Mesendoderm (in vitro differentiated cells): ENCODE measurements around the gene MLLT3.

Experiments used
- DNase-seq: peaks from one replicate; pipeline ENCODE4 v3.0.0; 2013
- H2AK5ac ChIP-seq: 2 replicates; pipeline ENCODE4 v1.6.1; 2013; ENCODE audit warnings: low read length, inconsistent platforms
- H2BK120ac ChIP-seq: 2 replicates; pipeline ENCODE4 v1.6.1; 2013; ENCODE audit warnings: low read depth, mild to moderate bottlenecking, low read length, moderate library complexity, mixed read lengths
- H2BK15ac ChIP-seq: replicated peaks from 2 replicates; pipeline ENCODE4 v1.6.1; 2013; ENCODE audit warnings: low read depth, mild to moderate bottlenecking, moderate library complexity
- H2BK5ac ChIP-seq: 2 replicates; pipeline ENCODE4 v1.6.1; 2013; ENCODE audit warnings: low read length, inconsistent platforms
- H3K18ac ChIP-seq: 2 replicates; pipeline ENCODE4 v1.6.1; 2013; ENCODE audit warnings: mild to moderate bottlenecking, low read length, mixed read lengths
- H3K23ac ChIP-seq: one replicate; pipeline ENCODE4 v1.6.1; 2013; ENCODE audit warnings: low read length
- H3K27ac ChIP-seq: 2 replicates; pipeline ENCODE4 v1.5.1; 2013; ENCODE audit warnings: low read depth, mild to moderate bottlenecking, inconsistent platforms, low read length, moderate library complexity
- H3K27me3 ChIP-seq: 2 replicates; pipeline ENCODE4 v1.6.1; 2013; ENCODE audit warnings: low read length, control low read depth, mild to moderate bottlenecking, inconsistent platforms; ENCODE audit not compliant: insufficient read depth, poor library complexity
- H3K36me3 ChIP-seq: 2 replicates; pipeline ENCODE4 v1.6.1; 2013; ENCODE audit warnings: low read length, inconsistent platforms; ENCODE audit not compliant: control insufficient read depth, insufficient read depth
- H3K4ac ChIP-seq: one replicate; pipeline ENCODE4 v1.6.1; 2013; ENCODE audit warnings: low read depth, mild to moderate bottlenecking, low read length, moderate library complexity
- H3K4me1 ChIP-seq: 2 replicates; pipeline ENCODE4 v1.6.1; 2013; ENCODE audit warnings: low read depth, low read length, inconsistent platforms; ENCODE audit not compliant: control insufficient read depth
- H3K4me2 ChIP-seq: 2 replicates; pipeline ENCODE4 v1.6.1; 2013; ENCODE audit warnings: low read length
- H3K4me3 ChIP-seq: 2 replicates; pipeline ENCODE4 v1.5.1; 2013; ENCODE audit warnings: mild to moderate bottlenecking, low read length
- H3K56ac ChIP-seq: one replicate; pipeline ENCODE4 v1.6.1; 2013; ENCODE audit warnings: low read length
- H3K79me1 ChIP-seq: 2 replicates; pipeline ENCODE4 v1.6.1; 2013; ENCODE audit warnings: low read length, inconsistent platforms
- H3K79me2 ChIP-seq: 2 replicates; pipeline ENCODE4 v1.6.1; 2013; ENCODE audit warnings: mild to moderate bottlenecking, low read length; ENCODE audit not compliant: control insufficient read depth, insufficient read depth
- H3K9ac ChIP-seq: 2 replicates; pipeline ENCODE4 v1.6.1; 2013; ENCODE audit warnings: low read length, inconsistent platforms
- H4K5ac ChIP-seq: one replicate; pipeline ENCODE4 v1.6.1; 2013; ENCODE audit warnings: low read length
- H4K8ac ChIP-seq: one replicate; pipeline ENCODE4 v1.6.1; 2013; ENCODE audit warnings: low read depth, mild to moderate bottlenecking, control low read depth, low read length, moderate library complexity
- WGBS: extraction: QIAGEN DNeasy Blood & Tissue Kit; methylation state at CpG from one replicate; pipeline ENCODE4 v1.1.7; 2013; ENCODE audit warnings: low lambda C conversion rate, missing lambda C conversion rate; ENCODE audit not compliant: insufficient coverage; ENCODE audit errors: extremely low coverage; 5-methylcytosine and 5-hydroxymethylcytosine counted together

Gene MLLT3

DNA sequence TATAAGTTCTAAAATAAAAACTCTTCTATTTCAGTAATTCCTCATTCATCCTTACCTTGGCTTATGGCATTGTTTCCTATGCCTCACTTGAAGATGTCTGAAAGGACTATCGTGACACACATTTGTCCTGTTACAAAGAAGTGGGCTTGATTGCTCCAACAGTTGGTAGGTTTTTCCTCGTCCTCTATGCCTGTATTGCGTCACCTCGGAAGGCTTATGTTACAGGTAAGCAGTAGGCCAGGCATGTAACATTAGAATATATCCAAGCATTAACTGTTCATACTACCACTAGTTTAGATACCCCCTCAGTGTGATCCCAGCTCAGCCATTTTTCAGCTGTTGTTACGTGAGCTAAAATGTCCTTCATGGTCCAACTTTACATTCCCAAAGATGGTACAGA lies 116.7 kb downstream of the MLLT3 start:
- no peak overlapping the region for H2BK120ac ChIP-seq
- H4K5ac ChIP-seq: no peak overlapping the region
- H2BK5ac ChIP-seq: no peak overlapping the region
- H2AK5ac ChIP-seq: no peak overlapping the region
- H3K4me2 ChIP-seq: no peak overlapping the region
- H3K27me3 ChIP-seq: no peaks in the 10 kb centered on the region
- no peak overlapping the region for H3K4ac ChIP-seq
- no peaks in the 10 kb centered on the region for H3K4me1 ChIP-seq
- no peak overlapping the region for H3K56ac ChIP-seq
- no peaks in the 10 kb centered on the region for H3K36me3 ChIP-seq
- no peak overlapping the region for H3K4me3 ChIP-seq
- H3K23ac ChIP-seq: no peak overlapping the region
- no peaks in the 10 kb centered on the region for H3K79me1 ChIP-seq
- no peak overlapping the region for H3K9ac ChIP-seq
- H3K18ac ChIP-seq: no peak overlapping the region
- DNase-seq: no peak
- H3K79me2 ChIP-seq: no peaks in the 10 kb centered on the region
- H3K27ac ChIP-seq: no peak overlapping the region
- WGBS: no CpG with 5 or more reads among the region's 5 CpGs
- no peak overlapping the region for H2BK15ac ChIP-seq
- H4K8ac ChIP-seq: no peak overlapping the region

DNA sequence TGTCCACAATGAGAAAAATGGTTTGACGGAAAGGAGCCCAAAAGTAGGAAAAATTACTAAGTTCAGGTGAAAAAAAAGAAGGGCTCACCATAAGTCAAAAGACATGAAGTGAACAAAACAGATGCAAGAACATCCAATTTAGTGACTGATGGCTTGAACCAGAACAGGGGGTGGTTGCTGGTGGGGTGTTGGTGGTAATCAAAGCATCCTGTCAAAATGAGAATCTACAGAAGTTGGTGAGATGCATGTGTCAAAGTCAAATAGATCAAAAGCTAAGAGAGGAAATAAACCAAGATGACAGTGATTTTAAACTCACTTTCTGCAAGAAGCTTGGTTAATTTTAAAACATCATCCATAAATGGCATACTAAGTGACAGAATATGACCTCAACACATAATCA lies 117.4 kb downstream of the MLLT3 start:
- no peak overlapping the region for H3K56ac ChIP-seq
- H3K18ac ChIP-seq: no peak overlapping the region
- H3K27me3 ChIP-seq: no peaks in the 10 kb centered on the region
- no peak overlapping the region for H4K8ac ChIP-seq
- no peak overlapping the region for H2BK15ac ChIP-seq
- no peak overlapping the region for H3K4ac ChIP-seq
- no peaks in the 10 kb centered on the region for H3K36me3 ChIP-seq
- H2BK120ac ChIP-seq: no peak overlapping the region
- no peak overlapping the region for H3K4me2 ChIP-seq
- no peak overlapping the region for H3K4me3 ChIP-seq
- H2BK5ac ChIP-seq: no peak overlapping the region
- H3K79me1 ChIP-seq: no peaks in the 10 kb centered on the region
- DNase-seq: no peak
- no peak overlapping the region for H4K5ac ChIP-seq
- H3K79me2 ChIP-seq: no peaks in the 10 kb centered on the region
- H3K9ac ChIP-seq: no peak overlapping the region
- H2AK5ac ChIP-seq: no peak overlapping the region
- no peak overlapping the region for H3K23ac ChIP-seq
- no peaks in the 10 kb centered on the region for H3K4me1 ChIP-seq
- no peak overlapping the region for H3K27ac ChIP-seq
- no CpG with 5 or more reads among the region's 1 CpG for WGBS

GRCh38 chr9:20500101-20500500 lies 122.2 kb downstream of the MLLT3 start:
- H2BK5ac ChIP-seq: no peak overlapping the region
- H3K4me1 ChIP-seq: no peaks in the 10 kb centered on the region
- H3K27ac ChIP-seq: no peak overlapping the region
- H3K27me3 ChIP-seq: no peaks in the 10 kb centered on the region
- H2AK5ac ChIP-seq: no peak overlapping the region
- H3K4me2 ChIP-seq: no peak overlapping the region
- no peak overlapping the region for H2BK120ac ChIP-seq
- no peak overlapping the region for H3K4ac ChIP-seq
- WGBS: no CpG with 5 or more reads among the region's 2 CpGs
- H3K79me1 ChIP-seq: no peaks in the 10 kb centered on the region
- no peak overlapping the region for H3K9ac ChIP-seq
- no peak overlapping the region for H4K5ac ChIP-seq
- H3K23ac ChIP-seq: no peak overlapping the region
- no peaks in the 10 kb centered on the region for H3K36me3 ChIP-seq
- H3K79me2 ChIP-seq: no peaks in the 10 kb centered on the region
- no peak overlapping the region for H4K8ac ChIP-seq
- no peak overlapping the region for H2BK15ac ChIP-seq
- no peak overlapping the region for H3K18ac ChIP-seq
- H3K56ac ChIP-seq: no peak overlapping the region
- DNase-seq: no peak
- no peak overlapping the region for H3K4me3 ChIP-seq

DNA sequence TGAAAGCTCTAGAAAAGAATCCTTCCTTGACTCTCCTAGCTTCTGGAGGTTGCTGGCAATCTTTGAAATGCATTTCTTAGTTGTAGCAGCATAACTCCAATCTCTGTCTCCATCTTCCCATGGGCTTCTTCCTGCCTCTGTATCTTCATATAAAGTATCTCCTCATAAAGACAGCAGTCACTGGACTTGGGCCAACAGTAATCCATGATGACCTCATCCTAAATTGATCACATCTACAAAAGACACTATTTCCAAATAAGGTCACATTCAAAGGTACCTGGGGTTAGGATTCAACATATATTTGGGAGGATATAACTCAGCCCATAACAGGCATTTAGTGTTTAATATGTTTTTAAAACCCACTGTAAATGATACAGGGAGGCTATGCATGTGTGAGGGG lies 123.3 kb downstream of the MLLT3 start:
- Histone ChIP-seq H4K5ac (no peak overlapping the region), H3K79me2 (no peaks in the 10 kb centered on the region), H3K4me1 (no peaks in the 10 kb centered on the region), H3K4ac (no peak overlapping the region), H3K23ac (no peak overlapping the region), H3K27me3 (no peaks in the 10 kb centered on the region), H2BK5ac (no peak overlapping the region), H3K79me1 (no peaks in the 10 kb centered on the region), H3K4me2 (no peak overlapping the region), H4K8ac (no peak overlapping the region), H2AK5ac (no peak overlapping the region), H2BK15ac (no peak overlapping the region), H3K18ac (no peak overlapping the region), H3K56ac (no peak overlapping the region), H3K36me3 (no peaks in the 10 kb centered on the region), H2BK120ac (no peak overlapping the region), H3K27ac (no peak overlapping the region), H3K4me3 (no peak overlapping the region), H3K9ac (no peak overlapping the region)
- no peak for DNase-seq

GRCh38 chr9:20496328-20496727 lies 126.0 kb downstream of the MLLT3 start:
- no peaks in the 10 kb centered on the region for H3K4me1 ChIP-seq
- H2BK5ac ChIP-seq: no peak overlapping the region
- no CpG with 5 or more reads among the region's 2 CpGs for WGBS
- no peaks in the 10 kb centered on the region for H3K79me1 ChIP-seq
- H3K27ac ChIP-seq: no peak overlapping the region
- H3K4me3 ChIP-seq: no peak overlapping the region
- H3K36me3 ChIP-seq: no peaks in the 10 kb centered on the region
- H4K8ac ChIP-seq: no peak overlapping the region
- H3K79me2 ChIP-seq: no peaks in the 10 kb centered on the region
- H3K27me3 ChIP-seq: no peaks in the 10 kb centered on the region
- no peak overlapping the region for H3K4ac ChIP-seq
- no peak overlapping the region for H2BK120ac ChIP-seq
- H3K9ac ChIP-seq: no peak overlapping the region
- no peak for DNase-seq
- H3K56ac ChIP-seq: no peak overlapping the region
- no peak overlapping the region for H4K5ac ChIP-seq
- no peak overlapping the region for H3K23ac ChIP-seq
- no peak overlapping the region for H3K4me2 ChIP-seq
- no peak overlapping the region for H2AK5ac ChIP-seq
- peak overlapping the region; percentile 36 for H2BK15ac ChIP-seq
- H3K18ac ChIP-seq: no peak overlapping the region

DNA sequence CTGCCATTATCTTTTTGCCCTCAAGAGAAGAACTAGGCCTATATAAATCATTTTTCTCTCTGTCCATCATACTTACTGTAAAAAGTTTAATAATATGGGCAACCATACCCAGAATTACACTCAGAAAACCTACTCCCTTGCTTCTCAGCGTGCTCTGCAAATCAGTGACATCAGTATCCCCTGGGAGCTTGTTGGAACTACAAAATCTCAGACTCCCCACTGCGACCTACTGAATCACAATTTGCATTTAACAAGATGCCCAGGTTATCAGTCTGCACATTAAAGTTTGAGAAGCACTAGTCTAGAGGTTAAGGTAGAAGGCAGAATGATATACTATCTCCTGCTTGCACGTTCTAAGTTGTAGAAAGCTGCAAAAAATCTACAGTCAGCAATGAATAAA lies 127.2 kb downstream of the MLLT3 start:
- Histone ChIP-seq H3K79me1 (no peaks in the 10 kb centered on the region), H3K36me3 (no peaks in the 10 kb centered on the region), H3K27ac (no peak overlapping the region), H3K4me3 (no peak overlapping the region), H2BK15ac (no peak overlapping the region), H4K8ac (no peak overlapping the region), H4K5ac (no peak overlapping the region), H3K18ac (no peak overlapping the region), H3K56ac (no peak overlapping the region), H3K9ac (no peak overlapping the region), H2AK5ac (no peak overlapping the region), H3K23ac (no peak overlapping the region), H3K27me3 (no peaks in the 10 kb centered on the region), H3K4me2 (no peak overlapping the region), H3K79me2 (no peaks in the 10 kb centered on the region), H3K4ac (no peak overlapping the region), H2BK5ac (no peak overlapping the region), H3K4me1 (no peaks in the 10 kb centered on the region), H2BK120ac (no peak overlapping the region)
- WGBS: no CpG with 5 or more reads among the region's 3 CpGs
- DNase-seq: peak; percentile 77
